Loucy (cell line): ENCODE data around the gene PRKAR1A.

Source experiments
- H2AFZ ChIP-seq: fragments of 200-600 bp; sonication (generic); 2 replicates; pipeline ENCODE4 v1.6.0; 2016; ENCODE audit warnings: antibody characterized with exemption, mild to moderate bottlenecking, low read length, moderate library complexity
- H3F3A ChIP-seq: fragments of 200-600 bp; 2 replicates; pipeline ENCODE4 v1.6.0; 2016; ENCODE audit warnings: antibody characterized with exemption, low read depth, mild to moderate bottlenecking
- H3K27me3 ChIP-seq: fragments of 200-600 bp; sonication (generic); 2 replicates; pipeline ENCODE4 v1.6.1; 2014; ENCODE audit warnings: low read length, mild to moderate bottlenecking; ENCODE audit not compliant: insufficient read depth, poor library complexity, severe bottlenecking
- H3K36me3 ChIP-seq: fragments of 200-600 bp; sonication (generic); 2 replicates; pipeline ENCODE4 v1.6.1; 2016; ENCODE audit warnings: low read length; ENCODE audit not compliant: insufficient read depth
- H3K4me1 ChIP-seq: fragments of 200-600 bp; sonication (generic); 2 replicates; pipeline ENCODE4 v1.5.1; 2014; ENCODE audit warnings: low read length, mild to moderate bottlenecking; ENCODE audit not compliant: insufficient read depth, poor library complexity, severe bottlenecking
- H3K4me2 ChIP-seq: fragments of 200-600 bp; sonication (generic); 2 replicates; pipeline ENCODE4 v1.6.0; 2014; ENCODE audit warnings: antibody characterized with exemption, low read length, low read depth, mild to moderate bottlenecking; ENCODE audit not compliant: poor library complexity, severe bottlenecking
- H3K4me3 ChIP-seq: fragments of 200-600 bp; sonication (generic); 2 replicates; pipeline ENCODE4 v1.5.1; 2014; ENCODE audit warnings: low read length, mild to moderate bottlenecking, mixed read lengths; ENCODE audit not compliant: poor library complexity, severe bottlenecking
- H3K79me2 ChIP-seq: fragments of 200-600 bp; sonication (generic); 2 replicates; pipeline ENCODE4 v1.6.1; 2014; ENCODE audit warnings: low read length; ENCODE audit not compliant: insufficient read depth
- H3K9ac ChIP-seq: fragments of 200-600 bp; sonication (generic); 2 replicates; pipeline ENCODE4 v1.6.0; 2014; ENCODE audit warnings: mild to moderate bottlenecking, low read depth, low read length, moderate library complexity; ENCODE audit not compliant: poor library complexity, severe bottlenecking
- H3K9me2 ChIP-seq: fragments of 200-600 bp; sonication (generic); replicated peaks from 2 replicates; pipeline ENCODE4 v1.6.1; 2016; ENCODE audit warnings: low read depth, low read length, mixed read lengths
- H3K9me3 ChIP-seq: fragments of 200-600 bp; sonication (generic); 2 replicates; pipeline ENCODE4 v1.6.1; 2014; ENCODE audit warnings: mild to moderate bottlenecking, antibody characterized with exemption, low read length, low read depth; ENCODE audit not compliant: insufficient read depth
- H4K20me1 ChIP-seq: fragments of 200-600 bp; sonication (generic); 2 replicates; pipeline ENCODE4 v1.6.0; 2014; ENCODE audit warnings: antibody characterized with exemption, low read length, mild to moderate bottlenecking; ENCODE audit not compliant: insufficient read depth, poor library complexity, severe bottlenecking
- CTCF ChIP-seq: fragments of 200-600 bp; sonication (generic); conservative IDR thresholded peaks from 2 replicates; pipeline ENCODE4 v1.5.1; 2014; ENCODE audit warnings: mild to moderate bottlenecking, antibody characterized with exemption, low read length
- EZH2phosphoT487 ChIP-seq: fragments of 200-600 bp; IDR thresholded peaks from 2 replicates; pipeline ENCODE4 v1.6.1; 2018; ENCODE audit warnings: antibody characterized with exemption, mild to moderate bottlenecking, moderate library complexity, borderline replicate concordance

PRKAR1A gene

GRCh38 chr17:68591583-68591982, 79.4 kb downstream of the PRKAR1A start:
- Histone ChIP-seq H3K4me2 (no peak overlapping the region), H3K79me2 (no peaks in the 10 kb centered on the region), H3K27me3 (no peaks in the 10 kb centered on the region), H4K20me1 (no peaks in the 10 kb centered on the region), H3K4me1 (peaks cover 3% of the 10 kb centered on the region), H3K9ac (no peak overlapping the region), H3K4me3 (no peak overlapping the region), H2AFZ (no peak overlapping the region), H3F3A (no peaks in the 10 kb centered on the region), H3K9me2 (no peaks in the 10 kb centered on the region), H3K9me3 (no peaks in the 10 kb centered on the region), H3K36me3 (no peaks in the 10 kb centered on the region)
- TF ChIP-seq EZH2phosphoT487 (no peak), CTCF (no peak)

GRCh38 chr17:68592009-68592408, 79.8 kb downstream of the PRKAR1A start:
- no peaks in the 10 kb centered on the region for H4K20me1 ChIP-seq
- no peaks in the 10 kb centered on the region for H3K79me2 ChIP-seq
- no peaks in the 10 kb centered on the region for H3K9me2 ChIP-seq
- no peaks in the 10 kb centered on the region for H3K36me3 ChIP-seq
- no peak overlapping the region for H3K4me2 ChIP-seq
- H3K27me3 ChIP-seq, result no peaks in the 10 kb centered on the region
- H3F3A ChIP-seq, result no peaks in the 10 kb centered on the region
- H2AFZ ChIP-seq, result no peak overlapping the region
- no peak overlapping the region for H3K4me3 ChIP-seq
- H3K4me1 ChIP-seq, result peaks cover 3% of the 10 kb centered on the region
- no peak overlapping the region for H3K9ac ChIP-seq
- TF ChIP-seq EZH2phosphoT487, result no peak
- TF ChIP-seq CTCF, result no peak
- no peaks in the 10 kb centered on the region for H3K9me3 ChIP-seq

GRCh38 chr17:68592682-68593641, 80.7 kb downstream of the PRKAR1A start:
- no peak overlapping the region for H3K4me3 ChIP-seq
- H3F3A ChIP-seq, result no peaks in the 10 kb centered on the region
- H3K9me2 ChIP-seq, result no peaks in the 10 kb centered on the region
- H3K9me3 ChIP-seq, result no peaks in the 10 kb centered on the region
- H4K20me1 ChIP-seq, result no peaks in the 10 kb centered on the region
- H3K4me1 ChIP-seq, result peaks cover 3% of the 10 kb centered on the region
- H3K4me2 ChIP-seq, result no peak overlapping the region
- H3K9ac ChIP-seq, result no peak overlapping the region
- no peak for TF ChIP-seq EZH2phosphoT487
- no peak for TF ChIP-seq CTCF
- H3K36me3 ChIP-seq, result no peaks in the 10 kb centered on the region
- H3K27me3 ChIP-seq, result no peaks in the 10 kb centered on the region
- H2AFZ ChIP-seq, result no peak overlapping the region
- no peaks in the 10 kb centered on the region for H3K79me2 ChIP-seq
